B cell (primary cell): ENCODE results near the gene AFTPH.

Source experiments
- CTCF ChIP-seq: fragments of 200-600 bp; IDR thresholded peaks from one replicate; pipeline ENCODE4 v1.8.0; 2022; ENCODE audit warnings: antibody characterized with exemption, mild to moderate bottlenecking
- EZH2 ChIP-seq: IDR thresholded peaks from 2 replicates; pipeline ENCODE4 v1.6.1; 2012; ENCODE audit warnings: borderline replicate concordance, low read depth, mild to moderate bottlenecking, moderate library complexity, low read length; ENCODE audit not compliant: insufficient read depth, poor library complexity, severe bottlenecking

- TF ChIP-seq CTCF (no peak), EZH2 (no peak)
Observed at GRCh38 chr2:64541547-64541946, 17.4 kb downstream of the AFTPH start.
